OCI-LY7 (cell line): Measurements from ENCODE around the gene TMEM213. TPM values are rescaled to one million over a fixed set of nuclear protein-coding genes. Genes with fewer than 3 reads are reported as not detected.

Source experiments
- BruUV-seq: library from RNA; stranded (reverse); fragments of 400-500 nt; replicated peaks from 2 replicates; lab custom pipeline; 2021; lab: Mats Ljungman, UMichigan
- CTCF ChIA-PET: fragments of 300-600 bp; sonication (Branson Sonifier 250); formaldehyde crosslinking; loops from one replicate; lab custom pipeline; 2022; ENCODE audit warnings: antibody characterized with exemption; ENCODE audit not compliant: unreplicated experiment; lab: Charles Lee
- POLR2A ChIA-PET: fragments of 300-600 bp; sonication (Branson Sonifier 250); formaldehyde crosslinking; loops from one replicate; lab custom pipeline; 2022; ENCODE audit warnings: antibody characterized with exemption; lab: Charles Lee
- DNase-seq: peaks from one replicate; pipeline ENCODE4 v3.0.0-alpha.2; 2015; ENCODE audit warnings: low spot score
- H2AFZ ChIP-seq: fragments of 200-600 bp; sonication (generic), shearing (Covaris generic); 2 replicates; pipeline ENCODE4 v1.6.1; 2014; ENCODE audit warnings: mild to moderate bottlenecking, antibody characterized with exemption, low read length, moderate library complexity
- H3K27ac ChIP-seq: fragments of 200-600 bp; sonication (generic); 2 replicates; pipeline ENCODE4 v1.5.1; 2014; ENCODE audit warnings: mixed run types, low read depth, mild to moderate bottlenecking, moderate library complexity, low read length, inconsistent platforms; ENCODE audit not compliant: poor library complexity, severe bottlenecking
- H3K36me3 ChIP-seq: fragments of 200-600 bp; sonication (generic); 2 replicates; pipeline ENCODE4 v1.6.1; 2014; ENCODE audit warnings: mild to moderate bottlenecking, antibody characterized with exemption, low read length, moderate library complexity, mixed read lengths; ENCODE audit not compliant: insufficient read depth
- H3K4me1 ChIP-seq: fragments of 200-600 bp; sonication (generic); 2 replicates; pipeline ENCODE4 v1.5.1; 2014; ENCODE audit warnings: mild to moderate bottlenecking, low read length; ENCODE audit not compliant: insufficient read depth, poor library complexity, severe bottlenecking
- H3K4me2 ChIP-seq: fragments of 200-600 bp; sonication (generic); 2 replicates; pipeline ENCODE4 v1.6.1; 2014; ENCODE audit warnings: mild to moderate bottlenecking, low read length
- H3K4me3 ChIP-seq: fragments of 200-600 bp; sonication (generic); 2 replicates; pipeline ENCODE4 v1.5.1; 2014; ENCODE audit warnings: mild to moderate bottlenecking, low read depth, low read length; ENCODE audit not compliant: poor library complexity, severe bottlenecking
- H3K79me2 ChIP-seq: fragments of 200-600 bp; sonication (generic); 2 replicates; pipeline ENCODE4 v1.6.1; 2016; ENCODE audit warnings: low read depth, mild to moderate bottlenecking, low read length, moderate library complexity, mixed read lengths; ENCODE audit not compliant: insufficient read depth
- H3K9me2 ChIP-seq: fragments of 200-600 bp; sonication (generic); 2 replicates; pipeline ENCODE4 v1.6.1; 2016; ENCODE audit warnings: mild to moderate bottlenecking, low read length, mixed read lengths; ENCODE audit not compliant: insufficient read depth
- H3K9me3 ChIP-seq: fragments of 200-600 bp; sonication (generic); 2 replicates; pipeline ENCODE4 v1.6.1; 2014; ENCODE audit warnings: mild to moderate bottlenecking, mixed run types, low read length, mixed read lengths
- H4K20me1 ChIP-seq: fragments of 200-600 bp; sonication (generic); 2 replicates; pipeline ENCODE4 v1.6.1; 2014; ENCODE audit warnings: mild to moderate bottlenecking, antibody characterized with exemption, low read length, moderate library complexity, mixed read lengths; ENCODE audit not compliant: insufficient read depth
- CTCF ChIP-seq: fragments of 200-600 bp; sonication (generic); conservative IDR thresholded peaks from 2 replicates; pipeline ENCODE4 v1.5.1; 2014; ENCODE audit warnings: mild to moderate bottlenecking, antibody characterized with exemption, low read length, moderate library complexity, mixed read lengths
- EZH2phosphoT487 ChIP-seq: fragments of 200-600 bp; sonication (generic); IDR thresholded peaks from 2 replicates; pipeline ENCODE4 v1.6.1; 2018; ENCODE audit warnings: low read depth, borderline replicate concordance, mild to moderate bottlenecking, mixed run types, antibody characterized with exemption, low read length, moderate library complexity, mixed read lengths
- intact Hi-C: fragments of 100-400 bp; cut with micrococcal nuclease; formaldehyde crosslinking; loops from one replicate; pipeline ENCODE4 v1.10.0; 2022; ENCODE audit not compliant: unreplicated experiment
- total RNA-seq, 2 experiments: library from RNA; depleted of rRNA in 1 of 2; stranded (reverse); fragments of >200 nt in 1 of 2; shearing (Covaris generic) in 1 of 2; gene quantifications; 2 replicates each; pipeline ENCODE4 v1.2.3, GENCODE V29; 2014 to 2022

The TMEM213 gene
- total RNA-seq, 2 experiments from 2014 or later: not detected

GRCh38 chr7:138835087-138835486 lies 37.3 kb downstream of the TMEM213 start:
- no TSS peak for BruUV-seq
- no peak overlapping the region for H3K4me2 ChIP-seq
- intact Hi-C loops: no loop called here
- no peak for DNase-seq
- H3K36me3 ChIP-seq: no peaks in the 10 kb centered on the region
- H3K9me2 ChIP-seq: no peaks in the 10 kb centered on the region
- no peak overlapping the region for H2AFZ ChIP-seq
- ChIA-PET POLR2A (no interaction called here), CTCF (no interaction called here)
- no peak overlapping the region for H3K27ac ChIP-seq
- no peaks in the 10 kb centered on the region for H4K20me1 ChIP-seq
- H3K4me1 ChIP-seq: no peaks in the 10 kb centered on the region
- H3K4me3 ChIP-seq: no peak overlapping the region
- TF ChIP-seq CTCF (no peak), EZH2phosphoT487 (no peak)
- H3K9me3 ChIP-seq: no peaks in the 10 kb centered on the region
- H3K79me2 ChIP-seq: no peaks in the 10 kb centered on the region

- ChIA-PET POLR2A (interaction anchor here (0.6 kb wide), 1 partner anchor 528 kb away, joined by 3 read pairs; no protein-coding TSS in a partner anchor), CTCF (no interaction called here)
- TF ChIP-seq CTCF (no peak), EZH2phosphoT487 (no peak)
- no TSS peak for BruUV-seq
- no peaks in the 10 kb centered on the region for H3K79me2 ChIP-seq
- intact Hi-C loops: no loop called here
- no peaks in the 10 kb centered on the region for H3K9me2 ChIP-seq
- no peaks in the 10 kb centered on the region for H3K4me1 ChIP-seq
- no peaks in the 10 kb centered on the region for H3K9me3 ChIP-seq
- no peak overlapping the region for H3K27ac ChIP-seq
- no peaks in the 10 kb centered on the region for H4K20me1 ChIP-seq
- no peak overlapping the region for H2AFZ ChIP-seq
- no peak overlapping the region for H3K4me3 ChIP-seq
- H3K36me3 ChIP-seq: no peaks in the 10 kb centered on the region
- DNase-seq: no peak
- no peak overlapping the region for H3K4me2 ChIP-seq
Measured at GRCh38 chr7:138837627-138838026, 39.8 kb downstream of the TMEM213 start.

- H2AFZ ChIP-seq: no peak overlapping the region
- CTCF ChIA-PET: no interaction called here
- BruUV-seq: no TSS peak
Measured at GRCh38 chr7:138838166-138838565, 40.4 kb downstream of the TMEM213 start.

More at GRCh38 chr7:138838166-138838565, 40.4 kb downstream of the TMEM213 start:
- H3K36me3 ChIP-seq: no peaks in the 10 kb centered on the region
- H3K4me2 ChIP-seq: no peak overlapping the region
- H3K27ac ChIP-seq: no peak overlapping the region
- intact Hi-C loops: no loop called here
- DNase-seq: no peak
- TF ChIP-seq EZH2phosphoT487 (no peak), CTCF (no peak)
- no peak overlapping the region for H3K4me3 ChIP-seq
- H3K79me2 ChIP-seq: no peaks in the 10 kb centered on the region
- no peaks in the 10 kb centered on the region for H4K20me1 ChIP-seq
- no peaks in the 10 kb centered on the region for H3K9me3 ChIP-seq
- POLR2A ChIA-PET: interaction anchor here (0.5 kb wide), 1 partner anchor 495 kb away, joined by 3 read pairs; no protein-coding TSS in a partner anchor
- no peaks in the 10 kb centered on the region for H3K4me1 ChIP-seq
- no peaks in the 10 kb centered on the region for H3K9me2 ChIP-seq
